SJCRH30 (cell line): Measurements from ENCODE around the gene OVOL3. TPM values are rescaled to one million over a fixed set of nuclear protein-coding genes. Genes with fewer than 3 reads are reported as not detected.
"Not testable (repeated sequence)": the region's sequence is repeated elsewhere in the genome, so short reads cannot be mapped to it uniquely, and the experiment has no call there.

Source experiments
- DNase-seq, 2 experiments: peaks; one replicate each; pipeline ENCODE4 v3.0.0-alpha.2; 2015 to 2020
- H3K27ac ChIP-seq: fragments of 250-450 bp; sonication (Bioruptor Pico); 2 replicates; pipeline ENCODE4 v1.5.1; 2020; ENCODE audit warnings: mild to moderate bottlenecking, moderate library complexity
- H3K27me3 ChIP-seq: fragments of 250-450 bp; sonication (Bioruptor Pico); 2 replicates; pipeline ENCODE4 v1.5.1; 2020; ENCODE audit warnings: mild to moderate bottlenecking, moderate library complexity
- H3K36me3 ChIP-seq: fragments of 250-450 bp; sonication (Bioruptor Pico); 2 replicates; pipeline ENCODE4 v1.5.1; 2020; ENCODE audit warnings: mild to moderate bottlenecking, moderate library complexity
- H3K4me1 ChIP-seq: fragments of 250-450 bp; sonication (Bioruptor Pico); 2 replicates; pipeline ENCODE4 v1.5.1; 2020; ENCODE audit warnings: mild to moderate bottlenecking, moderate library complexity
- H3K4me3 ChIP-seq: fragments of 250-450 bp; sonication (Bioruptor Pico); 2 replicates; pipeline ENCODE4 v1.5.1; 2020; ENCODE audit warnings: mild to moderate bottlenecking, moderate library complexity
- H3K9me3 ChIP-seq: fragments of 250-450 bp; sonication (Bioruptor Pico); replicated peaks from 2 replicates; pipeline ENCODE4 v1.5.1; 2020; ENCODE audit warnings: mild to moderate bottlenecking, moderate library complexity
- total RNA-seq: library from RNA; depleted of rRNA; stranded (reverse); fragments of >200 nt; shearing (Covaris generic); gene quantifications from 2 replicates; pipeline ENCODE4 v1.2.3, GENCODE V29; 2014

Gene OVOL3
- total RNA-seq, 1 experiment from 2014 or later: 1.4 TPM

- DNase-seq: no peak
- Histone ChIP-seq H3K4me3 (no peak overlapping the region), H3K27me3 (no peaks in the 10 kb centered on the region)
Observed at GRCh38 chr19:36112678-36113077, 1.7 kb downstream of the OVOL3 start.

GRCh38 chr19:36113425-36113824 is 2.5 kb downstream of the OVOL3 start:
- Histone ChIP-seq H3K27me3 (no peaks in the 10 kb centered on the region), H3K27ac (no peak overlapping the region), H3K4me3 (peak overlapping the region; percentile 65), H3K36me3 (peaks cover 16% of the 10 kb centered on the region; the same call in 1 of the 2 replicates), H3K4me1 (peaks cover 22% of the 10 kb centered on the region), H3K9me3 (no peaks in the 10 kb centered on the region)
- DNase-seq: no peak

More at GRCh38 chr19:36112678-36113077, 1.7 kb downstream of the OVOL3 start:
- no peaks in the 10 kb centered on the region for H3K9me3 ChIP-seq
- no peak overlapping the region for H3K27ac ChIP-seq
- peaks cover 22% of the 10 kb centered on the region for H3K4me1 ChIP-seq
- H3K36me3 ChIP-seq: peaks cover 11% of the 10 kb centered on the region; the same call in 1 of the 2 replicates

GRCh38 chr19:36113894-36114720 is 3.2 kb downstream of the OVOL3 start:
- DNase-seq: peak; percentile 66 to 69
- H3K4me3 ChIP-seq: peak overlapping the region; percentile 65
- no peaks in the 10 kb centered on the region for H3K9me3 ChIP-seq
- H3K27me3 ChIP-seq: no peaks in the 10 kb centered on the region
- peaks cover 16% of the 10 kb centered on the region; the same call in 1 of the 2 replicates for H3K36me3 ChIP-seq
- H3K27ac ChIP-seq: peak overlapping the region; percentile 82
- H3K4me1 ChIP-seq: peaks cover 22% of the 10 kb centered on the region

GRCh38 chr19:36114721-36115452 is 3.9 kb downstream of the OVOL3 start, which contains the start of gene POLR2I:
POLR2I (minus strand) TSS chr19:36114875; CDS start chr19:36114856, 19 bp downstream.
- Histone ChIP-seq H3K36me3 (peaks cover 16% of the 10 kb centered on the region; the same call in 1 of the 2 replicates), H3K27ac (peak within 1 kb of the TSS; percentile 82), H3K4me1 (peaks cover 22% of the 10 kb centered on the region), H3K27me3 (no peaks in the 10 kb centered on the region), H3K9me3 (no peaks in the 10 kb centered on the region), H3K4me3 (peak within 1 kb of the TSS; percentile 65)
- peak; percentile 100 for DNase-seq

GRCh38 chr19:36115453-36116343 is 4.8 kb downstream of the OVOL3 start, which contains the start of gene TBCB:
TBCB (plus strand) TSS chr19:36115468; CDS start chr19:36115561, 93 bp downstream.
- peaks cover 16% of the 10 kb centered on the region for H3K36me3 ChIP-seq
- DNase-seq: no peak
- H3K27me3 ChIP-seq: no peaks in the 10 kb centered on the region
- no peaks in the 10 kb centered on the region for H3K9me3 ChIP-seq
- peak within 1 kb of the TSS; percentile 65 for H3K4me3 ChIP-seq
- H3K27ac ChIP-seq: peak within 1 kb of the TSS; percentile 82
- peaks cover 18% of the 10 kb centered on the region for H3K4me1 ChIP-seq

GRCh38 chr19:36116344-36116637 is 5.3 kb downstream of the OVOL3 start:
- Histone ChIP-seq H3K27ac (no peak overlapping the region; the same call in 1 of the 2 replicates), H3K36me3 (peaks cover 16% of the 10 kb centered on the region), H3K4me3 (peak overlapping the region; percentile 65), H3K27me3 (no peaks in the 10 kb centered on the region), H3K4me1 (peaks cover 13% of the 10 kb centered on the region), H3K9me3 (no peaks in the 10 kb centered on the region)
- DNase-seq: no peak

GRCh38 chr19:36120092-36120983 is 9.4 kb downstream of the OVOL3 start:
- no peak overlapping the region for H3K4me3 ChIP-seq
- H3K27me3 ChIP-seq: no peaks in the 10 kb centered on the region
- peaks cover 18% of the 10 kb centered on the region; the same call in 1 of the 2 replicates for H3K36me3 ChIP-seq

GRCh38 chr19:36120984-36121358 is 10.0 kb downstream of the OVOL3 start:
- Histone ChIP-seq H3K9me3 (no peaks in the 10 kb centered on the region), H3K4me3 (no peak overlapping the region), H3K36me3 (peaks cover 18% of the 10 kb centered on the region; the same call in 1 of the 2 replicates), H3K27ac (no peak overlapping the region), H3K27me3 (no peaks in the 10 kb centered on the region), H3K4me1 (no peaks in the 10 kb centered on the region)
- no peak for DNase-seq

More at GRCh38 chr19:36120092-36120983, 9.4 kb downstream of the OVOL3 start:
- H3K27ac ChIP-seq: no peak overlapping the region
- DNase-seq: peak in 1 of 2 experiments; percentile 39
- no peaks in the 10 kb centered on the region for H3K9me3 ChIP-seq
- no peaks in the 10 kb centered on the region for H3K4me1 ChIP-seq

GRCh38 chr19:36121486-36122124 is 10.7 kb downstream of the OVOL3 start:
- Histone ChIP-seq H3K4me3 (no peak overlapping the region), H3K36me3 (peaks cover 18% of the 10 kb centered on the region; the same call in 1 of the 2 replicates), H3K27ac (no peak overlapping the region), H3K4me1 (no peaks in the 10 kb centered on the region), H3K9me3 (no peaks in the 10 kb centered on the region), H3K27me3 (no peaks in the 10 kb centered on the region)
- no peak for DNase-seq

- no peak for DNase-seq
- H3K27me3 ChIP-seq: no peaks in the 10 kb centered on the region
- no peaks in the 10 kb centered on the region for H3K9me3 ChIP-seq
- peaks cover 12% of the 10 kb centered on the region; the same call in 1 of the 2 replicates for H3K36me3 ChIP-seq
- no peak overlapping the region for H3K27ac ChIP-seq
- H3K4me1 ChIP-seq: no peaks in the 10 kb centered on the region
- no peak overlapping the region for H3K4me3 ChIP-seq
Observed at GRCh38 chr19:36125557-36125956, 14.6 kb downstream of the OVOL3 start.

- no peak for DNase-seq
- H3K27me3 ChIP-seq: no peaks in the 10 kb centered on the region
- peak overlapping the region; percentile 53 for H3K4me3 ChIP-seq
- peak overlapping the region; percentile 56 for H3K27ac ChIP-seq
- H3K4me1 ChIP-seq: no peaks in the 10 kb centered on the region
- no peaks in the 10 kb centered on the region for H3K9me3 ChIP-seq
- peaks cover 9% of the 10 kb centered on the region; the same call in 1 of the 2 replicates for H3K36me3 ChIP-seq
Observed at GRCh38 chr19:36128392-36128736, 17.4 kb downstream of the OVOL3 start.

- H3K4me1 ChIP-seq, H3K27ac ChIP-seq, H3K4me3 ChIP-seq, DNase-seq, H3K36me3 ChIP-seq, H3K9me3 ChIP-seq, H3K27me3 ChIP-seq: not testable (repeated sequence)
Observed at GRCh38 chr19:36131221-36131620, 20.3 kb downstream of the OVOL3 start.

- not testable (repeated sequence) for H3K4me3 ChIP-seq, DNase-seq, H3K9me3 ChIP-seq, H3K4me1 ChIP-seq, H3K27me3 ChIP-seq, H3K27ac ChIP-seq, H3K36me3 ChIP-seq
Observed at GRCh38 chr19:36134867-36135266, 23.9 kb downstream of the OVOL3 start.
